GM12878 (cell line): ENCODE results near the gene CD79A. TPM values are rescaled to one million over a fixed set of nuclear protein-coding genes. Genes with fewer than 3 reads are reported as not detected.

Experiments used
- ATF3 ChIP-seq: IDR thresholded peaks from 2 replicates; pipeline ENCODE4 v1.6.1; 2011; ENCODE audit warnings: low read depth, mild to moderate bottlenecking, low read length, moderate library complexity, borderline replicate concordance; ENCODE audit errors: extremely low read depth
- CHD2 ChIP-seq: IDR thresholded peaks from 2 replicates; pipeline ENCODE4 v1.6.1; 2011; ENCODE audit warnings: low read depth, low read length, improper control_type of control experiment, borderline replicate concordance
- CTCF ChIP-seq, 3 experiments: IDR thresholded peaks in 2 of 3; conservative IDR thresholded peaks in 1 of 3; 2 replicates each; pipeline ENCODE4 v1.5.1; 2011; ENCODE audit warnings: low read depth in 3 of 3, low read length in 3 of 3, mild to moderate bottlenecking in 3 of 3, control low read depth in 2 of 3, moderate library complexity in 2 of 3, inconsistent platforms in 1 of 3, mixed read lengths in 1 of 3; ENCODE audit not compliant: control insufficient read depth in 2 of 3, insufficient read depth in 1 of 3; ENCODE audit errors: extremely low read depth in 1 of 3
- ETV6 ChIP-seq, 2 experiments: fragments of 450-650 bp in 1 of 2; IDR thresholded peaks in 1 of 2; conservative IDR thresholded peaks in 1 of 2; 2 replicates each; pipeline ENCODE4 v1.6.1; 2014; ENCODE audit warnings: antibody characterized with exemption in 1 of 2, borderline replicate concordance in 1 of 2, low read depth in 1 of 2, mild to moderate bottlenecking in 1 of 2, moderate library complexity in 1 of 2
- MTA2 ChIP-seq: fragments of 450-650 bp; IDR thresholded peaks from 2 replicates; pipeline ENCODE4 v1.6.1; 2016; ENCODE audit warnings: low read depth, mild to moderate bottlenecking, moderate library complexity
- NR2F1 ChIP-seq: fragments of 450-650 bp; conservative IDR thresholded peaks from 2 replicates; pipeline ENCODE4 v1.6.1; 2017; ENCODE audit warnings: mild to moderate bottlenecking
- POLR2A ChIP-seq: IDR thresholded peaks from 2 replicates; pipeline ENCODE4 v1.6.1; 2011; ENCODE audit warnings: low read depth, mild to moderate bottlenecking, low read length
- RCOR1 ChIP-seq: conservative IDR thresholded peaks from 2 replicates; pipeline ENCODE4 v1.6.1; 2012; ENCODE audit warnings: low read depth, low read length, improper control_type of control experiment
- TARDBP ChIP-seq: IDR thresholded peaks from 2 replicates; pipeline ENCODE4 v1.6.1; 2016; ENCODE audit warnings: borderline replicate concordance
- ZBTB40 ChIP-seq: fragments of 450-650 bp; IDR thresholded peaks from 2 replicates; pipeline ENCODE4 v1.6.1; 2016; ENCODE audit warnings: mild to moderate bottlenecking, moderate library complexity, borderline replicate concordance
- ZNF592 ChIP-seq: fragments of 450-650 bp; IDR thresholded peaks from 2 replicates; pipeline ENCODE4 v1.6.1; 2017; ENCODE audit warnings: mild to moderate bottlenecking, moderate library complexity
- polyA plus RNA-seq, 11 experiments: library from polyadenylated mRNA; depleted of rRNA in 4 of 11; unstranded in 6 of 11; stranded (reverse) in 5 of 11; fragments of >200 nt; fragmentation: Nextera tagmentation in 4 of 11; fragmentation: Illumina TruSeq in 1 of 11; extraction: Ambion mirVana in 4 of 11; extraction: Trizol in 1 of 11; gene quantifications; 1 replicate in 1 of 11; 2 replicates in 10 of 11; pipeline versions ENCODE4 v1.2.1 to v1.2.3, GENCODE V29; 2011 to 2016; ENCODE audit warnings: inconsistent platforms in 2 of 11, missing spikeins in 2 of 11, low read depth in 1 of 11
- total RNA-seq, 4 experiments: library from RNA; depleted of rRNA in 3 of 4; stranded (reverse); fragments of >200 nt in 3 of 4; fragmentation: Illumina TruSeq in 1 of 4; extraction: Trizol in 1 of 4; gene quantifications; 2 replicates each; pipeline versions ENCODE4 v1.2.1 to v1.2.3, GENCODE V29; 2013 to 2021
- TF ChIP-seq, protein P1 (sequence below): fragments of 450-650 bp; IDR thresholded peaks from 2 replicates; pipeline ENCODE4 v1.6.1; 2016; ENCODE audit warnings: mild to moderate bottlenecking

Gene CD79A
- total and polyA plus RNA-seq, 10 of the 15 experiments (the other 5 are each of a cell fraction or from before 2014, with no cell fraction given) = 38.8 to 414 (median 282) TPM

DNA sequence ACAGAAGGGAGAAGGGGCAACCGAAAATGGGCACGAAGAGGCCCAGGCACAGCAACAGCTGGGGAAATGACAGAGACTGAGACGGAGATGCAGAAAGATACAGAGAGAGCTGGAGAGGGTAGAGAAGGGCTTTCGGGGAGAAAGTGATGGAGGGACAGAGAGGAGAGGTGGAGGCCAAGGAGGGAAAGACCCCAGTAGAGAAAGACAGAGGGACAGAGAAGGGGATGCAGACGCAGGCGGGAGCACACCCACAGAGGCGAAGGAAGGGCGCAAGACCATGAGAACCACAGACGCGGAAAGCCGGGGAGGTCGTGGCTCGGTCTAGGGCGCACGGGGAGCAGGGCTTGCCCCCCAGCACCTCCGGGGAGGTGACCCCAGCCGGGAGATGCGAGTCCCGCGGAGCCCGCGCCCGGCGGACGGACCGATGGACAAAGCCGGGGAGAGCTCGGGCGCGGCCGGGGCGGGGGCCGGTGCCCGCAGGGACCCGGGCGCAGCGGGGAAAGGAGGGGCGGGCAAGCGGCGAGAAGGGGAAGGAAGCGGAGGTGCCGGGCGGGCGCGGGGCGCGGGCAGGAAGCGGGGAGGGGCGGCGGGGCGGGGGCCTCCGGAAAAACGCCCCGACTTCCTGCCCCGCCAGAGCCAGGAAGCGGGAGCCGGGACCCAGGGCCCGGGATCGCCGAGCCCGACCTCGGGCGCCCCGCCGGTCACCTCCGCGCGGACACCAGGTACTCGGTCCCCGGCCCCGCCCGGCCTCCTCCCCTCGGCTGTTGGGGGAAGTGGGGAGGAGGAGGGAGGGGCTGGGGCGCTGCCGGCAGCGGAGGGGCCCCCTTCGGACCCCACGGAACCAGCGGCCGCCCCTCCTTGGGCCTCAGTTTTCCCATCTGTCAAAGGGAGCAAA, 5.7 kb downstream of the CD79A start, which contains the start of gene ARHGEF1 (continued):
- TF ChIP-seq, protein P1, sequence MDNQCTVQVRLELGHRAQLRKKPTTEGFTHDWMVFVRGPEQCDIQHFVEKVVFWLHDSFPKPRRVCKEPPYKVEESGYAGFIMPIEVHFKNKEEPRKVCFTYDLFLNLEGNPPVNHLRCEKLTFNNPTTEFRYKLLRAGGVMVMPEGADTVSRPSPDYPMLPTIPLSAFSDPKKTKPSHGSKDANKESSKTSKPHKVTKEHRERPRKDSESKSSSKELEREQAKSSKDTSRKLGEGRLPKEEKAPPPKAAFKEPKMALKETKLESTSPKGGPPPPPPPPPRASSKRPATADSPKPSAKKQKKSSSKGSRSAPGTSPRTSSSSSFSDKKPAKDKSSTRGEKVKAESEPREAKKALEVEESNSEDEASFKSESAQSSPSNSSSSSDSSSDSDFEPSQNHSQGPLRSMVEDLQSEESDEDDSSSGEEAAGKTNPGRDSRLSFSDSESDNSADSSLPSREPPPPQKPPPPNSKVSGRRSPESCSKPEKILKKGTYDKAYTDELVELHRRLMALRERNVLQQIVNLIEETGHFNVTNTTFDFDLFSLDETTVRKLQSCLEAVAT = peak; percentile 58
- TF ChIP-seq CHD2 = no peak; the same call in 1 of the 2 replicates
- 0 out of 2 replicates have a peak, but pooled peaks have one; percentile 10 for TF ChIP-seq MTA2
- TF ChIP-seq ZBTB40 = no peak
- TF ChIP-seq NR2F1 = peak; percentile 48; the same call in 1 of the 2 replicates
- TF ChIP-seq RCOR1 = 0 out of 2 replicates have a peak, but pooled peaks have one; percentile 41
- TF ChIP-seq POLR2A = peak; percentile 70; the same call in 1 of the 2 replicates
- TF ChIP-seq ATF3 = no peak
- TF ChIP-seq CTCF (IDR thresholded peaks at IDR 0.05 in 2 of 3, conservative IDR thresholded peaks at IDR 0.05 in 1 of 3; ENCODE audit: control insufficient read depth in 2 of 3, extremely low read depth in 1 of 3, insufficient read depth in 1 of 3, low read depth in 3 of 3, low read length in 3 of 3) = no peak
- TF ChIP-seq TARDBP = 0 out of 2 replicates have a peak, but pooled peaks have one; percentile 40
- no peak for TF ChIP-seq ZNF592
- peak in 1 of 2 experiments; percentile 47; a peak in 2 of 4 replicates for TF ChIP-seq ETV6 (conservative IDR thresholded peaks at IDR 0.05 in 1 of 2, IDR thresholded peaks at IDR 0.05 in 1 of 2; ENCODE audit: borderline replicate concordance in 1 of 2, low read depth in 1 of 2)
